ENCODE data around the gene MAGOH. TPM values are rescaled to one million over a fixed set of nuclear protein-coding genes. Genes with fewer than 3 reads are reported as not detected.

The MAGOH gene
- total and polyA plus RNA-seq, 2 donors (not counting 3 experiments of a cell fraction or from before 2014, with no cell fraction given) = 25.9 to 60.1 TPM

DNA sequence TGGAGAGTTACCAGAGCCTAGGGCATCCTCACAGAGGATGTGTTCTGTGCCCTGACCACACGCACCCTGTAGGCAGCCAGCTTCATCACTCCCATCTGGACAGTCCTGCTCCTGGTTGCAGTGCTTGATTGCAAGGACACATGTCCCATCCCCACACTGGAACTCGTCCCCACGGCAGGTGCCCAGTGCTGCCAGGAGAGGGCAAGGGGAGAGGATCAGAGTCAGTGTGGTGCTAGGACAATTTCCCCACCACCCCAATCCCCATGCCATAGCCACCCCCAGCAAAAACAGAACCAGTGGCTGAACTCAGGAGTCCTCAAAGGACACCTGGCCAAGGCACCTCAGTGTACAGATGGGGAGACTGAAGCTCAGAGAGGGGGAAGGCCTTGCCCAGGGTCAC lies 37.2 kb upstream of the MAGOH start:
- no peak overlapping the region for H2AFZ ChIP-seq (ENCODE audit: low read depth, low read length)
- BruUV-seq (replicated peaks) = no TSS peak
- FAIRE-seq = no peak
- ChIA-PET POLR2A (no interaction called here), CTCF (interaction anchor here (6.9 kb wide), 1 partner anchor 117 kb away, joined by 49 read pairs; no protein-coding TSS in a partner anchor)
- H3K36me3 ChIP-seq (ENCODE audit: control insufficient read depth in 2 of 2, extremely low read depth in 1 of 2, insufficient read depth in 2 of 2, low read length in 2 of 2) = peaks cover 0 to 4% of the 10 kb centered on the region in 2 experiments
- no peak overlapping the region for H3K4me2 ChIP-seq (ENCODE audit: insufficient read depth, low read length)
- dilution Hi-C loops (cut with MboI; ENCODE audit: extremely low pct_ligation_motif_present, low sequenced_read_pairs) = no loop called here
- no peaks in the 10 kb centered on the region for H3K9me1 ChIP-seq (replicated peaks; ENCODE audit: control insufficient read depth, extremely low read depth, insufficient read depth, low read length)
- TF ChIP-seq JUN (IDR thresholded peaks at IDR 0.05; ENCODE audit: borderline replicate concordance, insufficient read depth, insufficient read length, low read depth) (no peak), FOS (IDR thresholded peaks at IDR 0.05; ENCODE audit: borderline replicate concordance, insufficient read depth, low read length) (no peak), POLR2A (IDR thresholded peaks at IDR 0.05; ENCODE audit: low read depth, low read length) (no peak), EZH2 (IDR thresholded peaks at IDR 0.05; ENCODE audit: borderline replicate concordance, low read depth, low read length, severe bottlenecking) (no peak), MYC (IDR thresholded peaks at IDR 0.05; ENCODE audit: low read depth, low read length) (no peak), GATA2 (IDR thresholded peaks at IDR 0.05; ENCODE audit: insufficient read depth, insufficient read length, low read depth, low read length) (no peak), POLR2AphosphoS5 (IDR thresholded peaks at IDR 0.05; ENCODE audit: insufficient read depth, low read depth, low read length) (no peak)
- TF ChIP-seq, protein P1, sequence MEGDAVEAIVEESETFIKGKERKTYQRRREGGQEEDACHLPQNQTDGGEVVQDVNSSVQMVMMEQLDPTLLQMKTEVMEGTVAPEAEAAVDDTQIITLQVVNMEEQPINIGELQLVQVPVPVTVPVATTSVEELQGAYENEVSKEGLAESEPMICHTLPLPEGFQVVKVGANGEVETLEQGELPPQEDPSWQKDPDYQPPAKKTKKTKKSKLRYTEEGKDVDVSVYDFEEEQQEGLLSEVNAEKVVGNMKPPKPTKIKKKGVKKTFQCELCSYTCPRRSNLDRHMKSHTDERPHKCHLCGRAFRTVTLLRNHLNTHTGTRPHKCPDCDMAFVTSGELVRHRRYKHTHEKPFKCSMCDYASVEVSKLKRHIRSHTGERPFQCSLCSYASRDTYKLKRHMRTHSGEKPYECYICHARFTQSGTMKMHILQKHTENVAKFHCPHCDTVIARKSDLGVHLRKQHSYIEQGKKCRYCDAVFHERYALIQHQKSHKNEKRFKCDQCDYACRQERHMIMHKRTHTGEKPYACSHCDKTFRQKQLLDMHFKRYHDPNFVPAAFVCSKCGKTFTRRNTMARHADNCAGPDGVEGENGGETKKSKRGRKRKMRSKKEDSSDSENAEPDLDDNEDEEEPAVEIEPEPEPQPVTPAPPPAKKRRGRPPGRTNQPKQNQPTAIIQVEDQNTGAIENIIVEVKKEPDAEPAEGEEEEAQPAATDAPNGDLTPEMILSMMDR (IDR thresholded peaks at IDR 0.05; ENCODE audit: extremely low read depth in 1 of 2, insufficient read depth in 1 of 2, low read depth in 1 of 2, low read length in 2 of 2) = no peak
- TF ChIP-seq, protein P2, sequence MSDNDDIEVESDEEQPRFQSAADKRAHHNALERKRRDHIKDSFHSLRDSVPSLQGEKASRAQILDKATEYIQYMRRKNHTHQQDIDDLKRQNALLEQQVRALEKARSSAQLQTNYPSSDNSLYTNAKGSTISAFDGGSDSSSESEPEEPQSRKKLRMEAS (IDR thresholded peaks at IDR 0.05; ENCODE audit: insufficient read depth, insufficient read length) = no peak
- H3K4me3 ChIP-seq (replicated peaks in 1 of 3; ENCODE audit: insufficient read depth in 1 of 3, low read depth in 1 of 3, low read length in 3 of 3) = no peak overlapping the region
- H3K9ac ChIP-seq (replicated peaks; ENCODE audit: extremely low read depth, insufficient read depth, low read length) = no peak overlapping the region
- no peaks in the 10 kb centered on the region for H3K27me3 ChIP-seq (ENCODE audit: control insufficient read depth in 2 of 2, insufficient read depth in 2 of 2, low read length in 2 of 2)
- intact Hi-C loops (cut with micrococcal nuclease) = loop anchor here (5.0 kb wide), 1 partner anchor 197 kb away; no protein-coding TSS in a partner anchor
- no peak overlapping the region for H3K27ac ChIP-seq (ENCODE audit: insufficient read depth, low read depth, low read length)
- H3K9me3 ChIP-seq (replicated peaks; ENCODE audit: control insufficient read depth, insufficient read depth, low read length) = no peaks in the 10 kb centered on the region
- H3K4me1 ChIP-seq (ENCODE audit: control insufficient read depth, extremely low read depth, insufficient read depth, low read length) = no peaks in the 10 kb centered on the region
- H4K20me1 ChIP-seq (replicated peaks; ENCODE audit: control insufficient read depth, extremely low read depth, insufficient read depth, low read length) = no peaks in the 10 kb centered on the region
- no peak for DNase-seq (ENCODE audit: low read depth, low spot score)
- no peaks in the 10 kb centered on the region for H3K79me2 ChIP-seq (ENCODE audit: control insufficient read depth, insufficient read depth, low read length)
